CD14-positive monocyte (primary cell): Measurements from ENCODE around the gene ATP8A1. TPM values are rescaled to one million over a fixed set of nuclear protein-coding genes. Genes with fewer than 3 reads are reported as not detected.

Source experiments
- DNase-seq, 3 donors: peaks; one replicate each; pipeline ENCODE4 v3.0.0-alpha.2; 2011 to 2022
- H2AFZ ChIP-seq: 2 replicates; pipeline ENCODE4 v1.6.0; 2012; ENCODE audit warnings: mild to moderate bottlenecking, low read depth, low read length, inconsistent platforms; ENCODE audit not compliant: insufficient read depth, poor library complexity, severe bottlenecking
- H3K27ac ChIP-seq, 2 donors: 1 replicate in 1 of 2; 2 replicates in 1 of 2; pipeline ENCODE4 v1.5.1; 2012 to 2013; ENCODE audit warnings: low read length in 2 of 2, control low read depth in 1 of 2, inconsistent platforms in 1 of 2, low read depth in 1 of 2, mild to moderate bottlenecking in 1 of 2
- H3K27me3 ChIP-seq, 2 donors: one replicate each; pipeline versions ENCODE4 v1.6.0 to v1.6.1; 2011 to 2013; ENCODE audit warnings: low read length in 2 of 2; ENCODE audit not compliant: control insufficient read depth in 2 of 2, insufficient read depth in 2 of 2
- H3K36me3 ChIP-seq, 2 donors: replicated peaks in 1 of 2; 1 replicate in 1 of 2; 2 replicates in 1 of 2; pipeline versions ENCODE4 v1.5.1 to v1.6.1; 2012 to 2013; ENCODE audit warnings: low read length in 2 of 2, control low read depth in 1 of 2, inconsistent platforms in 1 of 2, mild to moderate bottlenecking in 1 of 2; ENCODE audit not compliant: insufficient read depth in 2 of 2, control insufficient read depth in 1 of 2
- H3K4me1 ChIP-seq, 2 donors: 1 replicate in 1 of 2; 2 replicates in 1 of 2; pipeline versions ENCODE4 v1.5.1 to v1.6.1; 2012 to 2013; ENCODE audit warnings: low read length in 2 of 2, control low read depth in 1 of 2, inconsistent platforms in 1 of 2, mild to moderate bottlenecking in 1 of 2, moderate library complexity in 1 of 2; ENCODE audit not compliant: insufficient read depth in 2 of 2, control insufficient read depth in 1 of 2
- H3K4me2 ChIP-seq: replicated peaks from 2 replicates; pipeline ENCODE3; 2012; ENCODE audit warnings: low read length, moderate library complexity, mild to moderate bottlenecking; ENCODE audit not compliant: poor library complexity, severe bottlenecking; ENCODE audit errors: extremely low read depth
- H3K4me3 ChIP-seq, 3 experiments: fragments of 200-600 bp in 1 of 3; sonication (generic) in 1 of 3; replicated peaks in 1 of 3; 1 replicate in 2 of 3; 2 replicates in 1 of 3; pipeline ENCODE4 v1.5.1; 2011 to 2013; ENCODE audit warnings: low read length in 3 of 3, mild to moderate bottlenecking in 3 of 3, control low read depth in 2 of 3, low read depth in 2 of 3, inconsistent platforms in 1 of 3, moderate library complexity in 1 of 3
- H3K79me2 ChIP-seq: 2 replicates; pipeline ENCODE4 v1.6.0; 2012; ENCODE audit warnings: mild to moderate bottlenecking, control low read depth, inconsistent platforms, low read length, moderate library complexity; ENCODE audit not compliant: insufficient read depth
- H3K9ac ChIP-seq: 2 replicates; pipeline ENCODE4 v1.6.0; 2017; ENCODE audit warnings: low read length, mild to moderate bottlenecking; ENCODE audit not compliant: insufficient read depth, poor library complexity, severe bottlenecking
- H3K9me3 ChIP-seq, 2 donors: replicated peaks in 1 of 2; 1 replicate in 1 of 2; 2 replicates in 1 of 2; pipeline versions ENCODE4 v1.5.1 to v1.6.1; 2012 to 2013; ENCODE audit warnings: low read length in 2 of 2, control low read depth in 1 of 2; ENCODE audit not compliant: control insufficient read depth in 1 of 2, insufficient read depth in 1 of 2
- H4K20me1 ChIP-seq: 2 replicates; pipeline ENCODE4 v1.6.0; 2012; ENCODE audit warnings: mild to moderate bottlenecking, low read length, control low read depth, moderate library complexity; ENCODE audit not compliant: insufficient read depth
- H3K27ac Mint-ChIP-seq, 7 donors: one replicate each; pipeline ENCODE4 v1.8.0; 2020; ENCODE audit warnings: mild to moderate bottlenecking in 7 of 7, mixed read lengths in 7 of 7, moderate library complexity in 6 of 7, inconsistent platforms in 2 of 7
- H3K27me3 Mint-ChIP-seq, 3 donors: one replicate each; pipeline ENCODE4 v1.8.0; 2021 to 2022; ENCODE audit warnings: low read depth in 3 of 3, mild to moderate bottlenecking in 3 of 3, mixed read lengths in 3 of 3, moderate library complexity in 3 of 3, inconsistent platforms in 1 of 3
- H3K36me3 Mint-ChIP-seq, 2 donors: one replicate each; pipeline ENCODE4 v1.8.0; 2020; ENCODE audit warnings: mixed read lengths in 2 of 2, inconsistent platforms in 1 of 2, mild to moderate bottlenecking in 1 of 2
- H3K4me1 Mint-ChIP-seq: one replicate; pipeline ENCODE4 v1.8.0; 2020; ENCODE audit warnings: mild to moderate bottlenecking, mixed read lengths
- H3K4me3 Mint-ChIP-seq, 2 donors: one replicate each; pipeline ENCODE4 v1.8.0; 2020; ENCODE audit warnings: mild to moderate bottlenecking in 2 of 2, mixed read lengths in 2 of 2, moderate library complexity in 1 of 2
- H3K9me3 Mint-ChIP-seq, 7 donors: one replicate each; pipeline ENCODE4 v1.8.0; 2020 to 2022; ENCODE audit warnings: mixed read lengths in 7 of 7, mild to moderate bottlenecking in 6 of 7, moderate library complexity in 6 of 7, inconsistent platforms in 2 of 7
- CTCF ChIP-seq: fragments of 200-600 bp; IDR thresholded peaks from one replicate; pipeline ENCODE4 v1.8.0; 2022; ENCODE audit warnings: antibody characterized with exemption, mild to moderate bottlenecking
- WGBS: methylation state at CpG from one replicate; pipeline ENCODE4 v1.1.5; 2013; ENCODE audit warnings: missing lambda C conversion rate; ENCODE audit not compliant: insufficient coverage; 5-methylcytosine and 5-hydroxymethylcytosine counted together
- intact Hi-C, 2 donors: fragments of 100-400 bp; cut with micrococcal nuclease; formaldehyde crosslinking; loops; one replicate each; pipeline versions ENCODE4 v1.15.0 to v1.15.1; 2023
- polyA plus RNA-seq, 3 donors: library from polyadenylated mRNA; depleted of rRNA in 1 of 3; unstranded in 2 of 3; stranded (reverse) in 1 of 3; fragments of 300-500 nt in 2 of 3; fragments of >200 nt in 1 of 3; fragmentation: Illumina TruSeq in 2 of 3; gene quantifications; 1 replicate in 2 of 3; 2 replicates in 1 of 3; pipeline ENCODE4 v1.2.3, GENCODE V29; 2012 to 2021

Gene ATP8A1
- polyA plus RNA-seq, 3 donors = 2.2 to 10.8 (median 3.2) TPM

GRCh38 chr4:42549896-42550295 is 107.0 kb downstream of the ATP8A1 start:
- no peaks in the 10 kb centered on the region for H3K27me3 ChIP-seq
- H3K9ac ChIP-seq = no peak overlapping the region
- intact Hi-C loops = no loop called here
- H3K36me3 ChIP-seq = peaks cover 2 to 9% of the 10 kb centered on the region in 2 donors
- H3K9me3 ChIP-seq = no peaks in the 10 kb centered on the region
- DNase-seq = no peak
- no CpG with 5 or more reads among the region's 1 CpG for WGBS
- TF ChIP-seq CTCF = no peak
- H3K79me2 ChIP-seq = no peaks in the 10 kb centered on the region
- Mint-ChIP-seq H3K27me3 (peaks cover 0 to 2% (median 0%) of the 10 kb centered on the region in 3 donors), H3K9me3 (no peaks in the 10 kb centered on the region), H3K27ac (no peak overlapping the region), H3K36me3 (peaks cover 10 to 16% of the 10 kb centered on the region in 2 donors), H3K4me3 (no peak overlapping the region), H3K4me1 (no peaks in the 10 kb centered on the region)
- H3K27ac ChIP-seq = no peak overlapping the region
- no peak overlapping the region for H3K4me3 ChIP-seq
- H4K20me1 ChIP-seq = no peaks in the 10 kb centered on the region
- no peak overlapping the region for H2AFZ ChIP-seq
- no peaks in the 10 kb centered on the region for H3K4me1 ChIP-seq
- H3K4me2 ChIP-seq = no peak overlapping the region

GRCh38 chr4:42547805-42548204 is 109.1 kb downstream of the ATP8A1 start:
- Histone ChIP-seq H3K27ac (no peak overlapping the region), H2AFZ (no peak overlapping the region), H3K4me2 (no peak overlapping the region), H3K9me3 (no peaks in the 10 kb centered on the region), H3K4me1 (no peaks in the 10 kb centered on the region), H4K20me1 (no peaks in the 10 kb centered on the region), H3K36me3 (peaks cover 2 to 9% of the 10 kb centered on the region in 2 donors), H3K4me3 (no peak overlapping the region), H3K9ac (no peak overlapping the region), H3K79me2 (no peaks in the 10 kb centered on the region), H3K27me3 (no peaks in the 10 kb centered on the region)
- peaks cover 0 to 2% (median 0%) of the 10 kb centered on the region in 3 donors for H3K27me3 Mint-ChIP-seq
- no peak for DNase-seq
- no peak overlapping the region for H3K4me3 Mint-ChIP-seq
- WGBS = 100% methylated on average over 1 of the region's 3 CpGs
- H3K4me1 Mint-ChIP-seq = no peaks in the 10 kb centered on the region
- intact Hi-C loops = no loop called here
- peaks cover 3 to 5% of the 10 kb centered on the region in 2 donors for H3K36me3 Mint-ChIP-seq
- no peaks in the 10 kb centered on the region for H3K9me3 Mint-ChIP-seq
- no peak overlapping the region for H3K27ac Mint-ChIP-seq
- TF ChIP-seq CTCF = no peak
